Keratinocyte (primary cell): ENCODE results near the gene CAMP.

Source experiments
- CTCF ChIP-seq, 3 experiments: IDR thresholded peaks in 1 of 3; conservative IDR thresholded peaks in 1 of 3; optimal IDR thresholded peaks in 1 of 3; 2 replicates in 2 of 3; 3 replicates in 1 of 3; pipeline versions ENCODE3 to v1.5.1; 2011; ENCODE audit warnings: low read length in 3 of 3, mild to moderate bottlenecking in 3 of 3, moderate library complexity in 2 of 3, control low read depth in 1 of 3, inconsistent platforms in 1 of 3; ENCODE audit not compliant: insufficient read depth in 2 of 3; ENCODE audit errors: extremely low read depth in 1 of 3
- EZH2 ChIP-seq: IDR thresholded peaks from one replicate; pipeline ENCODE4 v1.6.1; 2012; ENCODE audit warnings: inconsistent platforms, mild to moderate bottlenecking, low read length, moderate library complexity

DNA sequence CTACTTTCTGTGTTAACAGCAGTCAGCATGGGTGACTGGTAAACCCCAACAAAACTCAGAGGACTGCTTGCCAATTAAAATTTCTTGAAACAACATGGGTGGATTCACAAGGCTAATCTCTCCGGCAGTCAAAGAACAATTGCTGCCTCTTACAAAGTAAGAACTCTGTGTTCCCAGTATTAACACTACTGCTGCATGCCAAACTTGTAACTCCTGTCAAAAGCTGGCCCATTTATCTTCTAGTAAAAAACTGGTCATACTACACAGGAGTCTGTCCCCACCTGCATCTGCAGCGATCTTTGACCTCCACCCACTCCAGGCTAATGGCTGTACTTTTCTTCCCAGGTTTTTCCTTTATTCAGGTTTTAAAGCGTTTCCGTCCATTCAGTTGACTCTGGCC lies 8.9 kb downstream of the CAMP start:
- TF ChIP-seq CTCF (optimal IDR thresholded peaks at IDR 0.05 in 1 of 3, IDR thresholded peaks at IDR 0.05 in 1 of 3, conservative IDR thresholded peaks at IDR 0.05 in 1 of 3; ENCODE audit: extremely low read depth in 1 of 3, insufficient read depth in 2 of 3, low read length in 3 of 3) (no peak), EZH2 (no peak)
